Measurements from ENCODE around the gene UBE2L3. TPM values are rescaled to one million over a fixed set of nuclear protein-coding genes. Genes with fewer than 3 reads are reported as not detected.

Gene UBE2L3
- total RNA-seq, 4 donors from 2014 or later, result 28.0 to 42.4 (median 40.5) TPM

GRCh38 chr22:21622011-21622918, 54.8 kb downstream of the UBE2L3 start:
- no peak for DNase-seq (ENCODE audit: low spot score in 2 of 2)
- no peak overlapping the region for H3K4me3 ChIP-seq (ENCODE audit: low read depth, poor library complexity, severe bottlenecking)
- TF ChIP-seq POLR2A (IDR thresholded peaks at IDR 0.05) (no peak), CTCF (IDR thresholded peaks at IDR 0.05) (no peak)
- intact Hi-C loops (cut with DNase I; ENCODE audit: low total_unique reads), result no loop called here
- 69 to 79% methylated on average over 17 of the region's 17 CpGs for WGBS, 2 donors

GRCh38 chr22:21622919-21623647, 55.6 kb downstream of the UBE2L3 start:
- 65 to 72% methylated on average over 23 of the region's 23 CpGs for WGBS, 2 donors
- no peak overlapping the region for H3K4me3 ChIP-seq (ENCODE audit: low read depth, poor library complexity, severe bottlenecking)
- TF ChIP-seq POLR2A (IDR thresholded peaks at IDR 0.05), result no peak
- TF ChIP-seq CTCF (IDR thresholded peaks at IDR 0.05), result no peak
- no peak for DNase-seq (ENCODE audit: low spot score in 2 of 2)
- intact Hi-C loops (cut with DNase I; ENCODE audit: low total_unique reads), result no loop called here

GRCh38 chr22:21623648-21623970, 56.1 kb downstream of the UBE2L3 start:
- TF ChIP-seq CTCF (IDR thresholded peaks at IDR 0.05) (no peak), POLR2A (IDR thresholded peaks at IDR 0.05) (no peak)
- 49 to 54% methylated on average over 7 of the region's 7 CpGs for WGBS, 2 donors
- no peak overlapping the region for H3K4me3 ChIP-seq (ENCODE audit: low read depth, poor library complexity, severe bottlenecking)
- intact Hi-C loops (cut with DNase I; ENCODE audit: low total_unique reads), result no loop called here
- DNase-seq (ENCODE audit: low spot score in 2 of 2), result no peak

GRCh38 chr22:21624120-21624879, 56.8 kb downstream of the UBE2L3 start:
- DNase-seq (ENCODE audit: low spot score in 2 of 2), result no peak
- TF ChIP-seq CTCF (IDR thresholded peaks at IDR 0.05), result no peak
- TF ChIP-seq POLR2A (IDR thresholded peaks at IDR 0.05), result no peak
- 27 to 46% methylated on average over 8 of the region's 8 CpGs for WGBS, 2 donors
- H3K4me3 ChIP-seq (ENCODE audit: low read depth, poor library complexity, severe bottlenecking), result no peak overlapping the region
- intact Hi-C loops (cut with DNase I; ENCODE audit: low total_unique reads), result no loop called here

- H3K4me3 ChIP-seq (ENCODE audit: low read depth, poor library complexity, severe bottlenecking), result no peak overlapping the region
- DNase-seq (ENCODE audit: low spot score in 2 of 2), result no peak
- intact Hi-C loops (cut with DNase I; ENCODE audit: low total_unique reads), result no loop called here
- 81 to 85% methylated on average over 12 of the region's 12 CpGs for WGBS, 2 donors
- no peak for TF ChIP-seq POLR2A (IDR thresholded peaks at IDR 0.05)
- TF ChIP-seq CTCF (IDR thresholded peaks at IDR 0.05), result no peak
These were observed 57.6 kb downstream of the UBE2L3 start for GRCh38 chr22:21624880-21625791.
